HG03442 (cell line): ENCODE data around the gene TCL1A.

ENCODE experiments used
- ATAC-seq: cut with Tn5 transposase; IDR thresholded peaks from one replicate; pipeline ENCODE4 v1.9.1; 2021; ENCODE audit warnings: mild to moderate bottlenecking, moderate library complexity; ENCODE audit not compliant: unreplicated experiment

Gene TCL1A

GRCh38 chr14:95707327-95707726 lies 6.6 kb downstream of the TCL1A start:
- ATAC-seq = no peak

DNA sequence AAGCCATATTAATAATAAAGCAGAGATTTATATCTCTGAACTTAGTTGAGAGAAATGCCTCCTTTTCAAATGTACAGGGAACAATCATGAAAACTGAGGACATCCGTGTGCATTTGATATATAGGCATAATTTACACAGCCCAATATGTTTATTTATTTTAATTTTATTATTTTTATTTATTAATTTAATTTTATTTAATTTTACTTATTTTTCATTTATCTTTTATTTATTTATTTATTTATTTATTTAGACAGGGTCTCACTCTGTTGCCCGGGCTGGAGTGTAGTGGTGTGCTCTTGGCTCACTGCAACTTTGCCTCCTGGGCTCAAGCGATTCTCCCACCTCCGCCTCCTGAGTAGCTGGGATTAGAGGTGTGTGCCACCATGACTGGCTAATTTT lies 8.4 kb downstream of the TCL1A start:
- ATAC-seq = no peak

- ATAC-seq = no peak
These were observed 10.1 kb downstream of the TCL1A start for GRCh38 chr14:95703805-95704204.

DNA sequence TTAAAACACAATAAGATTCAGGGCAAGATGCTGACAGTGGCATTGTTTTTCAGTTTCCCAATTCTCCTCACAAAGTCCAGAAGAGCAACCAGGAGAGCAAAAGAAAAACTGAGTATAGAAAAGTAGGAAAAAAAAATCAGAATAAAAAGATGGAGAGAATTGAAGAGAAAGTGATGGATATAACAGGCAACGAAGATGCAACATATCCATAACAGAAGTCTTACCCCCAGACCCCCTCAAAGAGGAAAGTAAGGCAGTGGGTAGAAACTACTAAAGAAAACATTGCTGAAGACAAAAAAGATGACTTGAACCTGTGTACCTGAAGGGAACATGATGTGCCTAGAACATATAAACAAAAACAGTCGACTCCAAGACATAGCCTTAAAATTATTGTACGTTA lies 10.6 kb downstream of the TCL1A start:
- no peak for ATAC-seq

- no peak for ATAC-seq
These were observed 12.1 kb downstream of the TCL1A start for GRCh38 chr14:95701846-95702221.

- ATAC-seq = no peak
These were observed 13.5 kb downstream of the TCL1A start for GRCh38 chr14:95700221-95700976.

GRCh38 chr14:95699412-95699811 lies 14.5 kb downstream of the TCL1A start:
- peak; percentile 60 for ATAC-seq

- no peak for ATAC-seq
These were observed 15.6 kb downstream of the TCL1A start for GRCh38 chr14:95698287-95698686.

DNA sequence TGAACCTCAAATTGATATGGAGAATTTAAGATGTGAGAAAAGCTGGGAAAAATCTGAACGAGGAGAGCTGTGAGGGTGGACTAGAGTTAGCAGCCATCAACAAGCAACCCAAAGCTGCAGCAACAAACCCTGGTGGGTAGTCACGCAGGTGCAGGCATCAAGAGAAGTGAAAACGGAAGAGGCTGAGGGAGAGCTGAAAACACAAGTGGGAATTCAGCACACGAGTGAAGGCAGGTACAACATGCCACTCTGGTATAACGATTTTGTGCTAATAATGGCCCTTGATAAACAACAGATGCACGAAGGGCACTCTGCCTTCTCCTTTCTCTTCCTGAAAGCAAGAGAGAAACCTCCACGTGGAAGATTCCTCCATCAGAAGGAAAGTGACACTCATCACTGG lies 16.2 kb downstream of the TCL1A start:
- peak; percentile 39 for ATAC-seq

DNA sequence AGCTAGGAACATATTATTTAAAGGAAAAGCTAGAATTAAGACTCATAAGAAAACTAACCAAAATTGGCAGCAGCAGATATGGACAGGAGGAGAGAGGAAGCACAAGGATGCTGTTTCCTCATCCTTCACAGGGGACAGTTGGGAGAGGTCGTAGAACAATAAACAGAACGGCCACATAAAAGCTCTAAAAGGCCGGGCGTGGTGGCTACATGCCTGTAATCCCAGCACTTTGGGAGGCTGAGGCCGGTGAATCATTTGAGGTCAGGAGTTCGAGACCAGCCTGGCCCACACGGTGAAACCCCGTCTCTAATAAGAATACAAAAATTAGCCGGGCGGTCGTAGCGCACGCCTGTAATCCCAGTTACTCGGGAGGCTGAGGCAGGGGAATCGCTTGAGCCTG lies 17.2 kb downstream of the TCL1A start:
- no peak for ATAC-seq

DNA sequence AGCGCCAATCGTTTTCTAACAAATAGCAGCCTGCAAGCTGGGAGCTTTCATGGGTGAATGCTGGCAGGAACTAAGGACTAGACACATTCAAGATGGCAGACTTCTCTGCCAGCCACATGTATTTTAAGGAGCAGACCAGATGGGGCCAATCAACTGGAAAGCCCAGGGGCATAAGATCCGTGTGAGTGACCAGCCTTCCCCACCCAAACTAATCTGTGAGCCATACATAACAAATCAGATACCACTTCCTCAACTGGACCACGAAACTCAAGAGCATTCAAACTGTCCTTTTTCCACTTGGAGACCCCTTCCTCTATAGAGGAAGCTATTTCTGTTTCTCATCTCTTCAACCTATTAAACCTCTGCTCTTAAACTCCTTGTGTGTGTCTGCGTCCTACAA lies 18.0 kb downstream of the TCL1A start:
- no peak for ATAC-seq

GRCh38 chr14:95695051-95695450 lies 18.9 kb downstream of the TCL1A start:
- no peak for ATAC-seq

DNA sequence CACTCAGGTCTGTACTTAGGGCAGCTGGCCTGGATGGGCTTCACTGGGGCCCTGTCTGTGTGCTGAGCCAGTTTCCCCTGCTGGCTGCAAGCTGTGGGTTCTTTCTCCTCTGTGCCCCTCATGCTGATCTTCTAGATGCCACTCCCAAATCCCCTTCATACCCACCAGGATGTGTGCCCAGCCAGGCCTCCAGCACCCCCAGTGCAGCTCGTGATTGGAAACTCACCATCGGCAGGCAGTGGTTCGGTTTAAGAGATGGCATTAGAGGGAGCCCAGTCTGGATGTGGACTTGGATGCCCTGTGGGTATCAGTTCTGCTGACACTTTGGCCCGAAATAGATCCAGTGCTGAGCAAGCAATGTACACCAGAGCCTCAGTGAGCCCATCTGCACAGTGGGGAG lies 21.8 kb downstream of the TCL1A start:
- ATAC-seq = no peak

DNA sequence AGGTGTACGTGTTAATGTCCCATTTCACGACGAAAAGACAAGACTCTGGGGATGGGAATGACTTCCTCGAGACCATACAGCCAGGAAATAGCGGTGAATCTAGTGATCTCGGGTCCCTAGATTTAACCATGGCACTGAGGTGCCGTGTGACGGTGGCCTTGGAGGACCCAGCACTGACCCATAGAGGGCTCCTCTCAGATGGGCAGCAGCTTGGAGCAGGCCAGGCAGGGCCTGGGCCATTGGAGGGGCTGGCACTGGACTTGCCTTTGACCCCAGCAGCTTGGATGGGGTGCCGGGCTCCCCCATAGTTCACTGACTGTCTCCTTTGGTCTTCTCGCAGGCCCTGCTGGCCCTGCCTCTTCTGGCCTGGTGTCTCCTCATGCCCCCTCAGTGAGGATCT lies 22.3 kb downstream of the TCL1A start:
- ATAC-seq = no peak

- ATAC-seq = no peak
These were observed 23.1 kb downstream of the TCL1A start for GRCh38 chr14:95690815-95691214.

DNA sequence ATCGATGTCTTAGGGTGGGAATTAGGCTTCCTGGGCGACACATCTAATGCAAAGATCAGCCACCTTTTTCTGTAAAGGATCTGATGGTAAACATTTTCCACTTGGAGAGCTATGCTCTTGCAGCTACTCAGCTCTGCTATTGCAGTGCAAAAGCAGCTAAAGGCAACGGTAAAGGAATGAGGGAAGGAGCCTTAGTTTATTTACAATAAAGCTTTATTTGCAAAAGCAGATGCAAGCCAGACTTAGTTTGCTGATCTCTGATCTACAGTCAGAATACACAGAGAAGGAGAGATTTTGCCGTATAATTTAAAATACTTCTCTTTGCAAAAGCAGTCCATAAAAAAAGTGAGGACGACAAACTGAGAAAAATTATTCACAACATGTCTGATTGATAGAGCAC lies 24.5 kb downstream of the TCL1A start:
- no peak for ATAC-seq

- no peak for ATAC-seq
These were observed 27.0 kb downstream of the TCL1A start for GRCh38 chr14:95686935-95687334.

DNA sequence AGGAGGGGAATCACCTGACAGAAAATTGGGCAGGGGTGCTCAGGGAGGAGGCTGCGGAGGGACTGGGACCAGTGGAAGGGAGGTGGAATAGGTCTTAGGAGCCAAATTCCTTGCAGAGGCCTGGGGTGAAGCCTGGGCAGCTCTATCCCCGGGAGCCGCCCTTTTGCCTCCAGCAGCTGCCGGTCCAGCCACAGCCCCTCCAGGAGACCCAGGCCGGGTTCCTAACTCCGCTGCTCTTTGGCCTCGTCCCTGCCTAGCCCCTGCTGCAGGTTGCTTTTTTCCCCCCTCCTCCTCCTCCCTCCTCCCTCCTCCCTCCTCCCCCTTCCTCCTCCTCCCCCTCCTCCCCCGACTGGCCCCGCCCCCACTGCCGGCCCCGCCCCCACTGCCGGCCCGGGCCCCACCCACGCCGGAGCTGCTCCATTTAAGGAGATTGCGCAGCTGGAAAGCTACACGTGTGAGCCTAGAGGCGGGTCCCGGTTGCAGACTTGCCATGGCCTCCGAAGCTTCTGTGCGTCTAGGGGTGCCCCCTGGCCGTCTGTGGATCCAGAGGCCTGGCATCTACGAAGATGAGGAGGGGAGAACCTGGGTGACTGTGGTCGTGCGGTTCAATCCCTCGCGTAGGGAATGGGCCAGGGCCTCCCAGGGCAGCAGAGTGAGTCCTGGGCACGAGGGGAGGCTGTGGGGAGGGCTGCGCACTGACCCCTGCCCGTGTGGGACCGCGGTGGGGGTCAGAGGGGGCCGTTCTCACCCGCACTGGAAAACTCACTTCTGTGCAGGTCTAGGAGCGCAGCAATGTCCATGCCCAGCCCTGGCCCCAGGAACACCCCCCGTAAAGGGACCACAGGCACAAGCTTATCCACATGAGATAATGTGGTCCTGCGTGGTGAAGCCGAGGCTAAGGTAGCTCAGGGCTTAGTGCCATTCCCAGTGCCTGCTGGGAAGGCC lies 27.7 kb downstream of the TCL1A start, which contains the start of gene TCL1B:
Gene TCL1B (plus strand): TSS at position 449 of the 945 bp plus-strand sequence. CDS start 42 bp downstream, at position 491.
- ATAC-seq = no peak

DNA sequence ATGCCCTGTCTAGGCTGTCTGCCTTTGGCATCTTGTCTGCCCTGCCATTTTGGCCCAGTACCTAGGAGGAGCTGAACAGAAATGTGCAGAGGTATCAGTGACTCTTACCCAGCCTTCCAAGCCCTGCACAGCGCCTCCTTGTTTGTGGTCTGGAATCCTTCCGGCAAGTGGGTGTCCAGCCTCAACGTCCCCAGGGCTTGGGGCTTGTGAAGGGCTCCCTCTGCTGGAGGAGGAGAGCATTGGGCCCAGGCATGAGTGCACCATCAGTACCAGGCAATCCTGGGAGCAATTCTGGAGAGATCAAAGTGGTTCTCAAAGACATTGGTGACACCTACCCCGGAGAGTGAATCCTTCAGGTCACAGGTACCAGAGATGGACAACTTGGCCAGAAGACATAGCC lies 30.1 kb downstream of the TCL1A start:
- ATAC-seq = no peak

DNA sequence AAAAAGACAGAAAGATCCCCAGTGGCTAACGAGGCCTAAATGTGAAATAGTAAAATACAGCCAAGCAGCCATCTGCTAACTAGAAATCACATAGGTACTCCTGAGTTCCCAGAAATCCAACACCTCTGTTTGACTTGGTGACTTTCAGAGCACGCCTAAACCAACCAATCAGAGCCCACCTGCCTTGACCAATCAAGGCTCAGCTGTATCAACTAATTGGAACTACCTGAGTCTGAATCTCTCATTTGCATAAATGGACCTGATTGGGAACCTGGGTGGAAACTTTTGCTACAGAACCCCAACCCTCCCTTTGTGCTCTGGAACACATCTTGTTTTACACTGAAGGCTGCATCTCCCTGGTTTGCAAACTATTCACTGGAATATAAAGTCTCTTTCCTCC lies 32.8 kb downstream of the TCL1A start:
- ATAC-seq = no peak

DNA sequence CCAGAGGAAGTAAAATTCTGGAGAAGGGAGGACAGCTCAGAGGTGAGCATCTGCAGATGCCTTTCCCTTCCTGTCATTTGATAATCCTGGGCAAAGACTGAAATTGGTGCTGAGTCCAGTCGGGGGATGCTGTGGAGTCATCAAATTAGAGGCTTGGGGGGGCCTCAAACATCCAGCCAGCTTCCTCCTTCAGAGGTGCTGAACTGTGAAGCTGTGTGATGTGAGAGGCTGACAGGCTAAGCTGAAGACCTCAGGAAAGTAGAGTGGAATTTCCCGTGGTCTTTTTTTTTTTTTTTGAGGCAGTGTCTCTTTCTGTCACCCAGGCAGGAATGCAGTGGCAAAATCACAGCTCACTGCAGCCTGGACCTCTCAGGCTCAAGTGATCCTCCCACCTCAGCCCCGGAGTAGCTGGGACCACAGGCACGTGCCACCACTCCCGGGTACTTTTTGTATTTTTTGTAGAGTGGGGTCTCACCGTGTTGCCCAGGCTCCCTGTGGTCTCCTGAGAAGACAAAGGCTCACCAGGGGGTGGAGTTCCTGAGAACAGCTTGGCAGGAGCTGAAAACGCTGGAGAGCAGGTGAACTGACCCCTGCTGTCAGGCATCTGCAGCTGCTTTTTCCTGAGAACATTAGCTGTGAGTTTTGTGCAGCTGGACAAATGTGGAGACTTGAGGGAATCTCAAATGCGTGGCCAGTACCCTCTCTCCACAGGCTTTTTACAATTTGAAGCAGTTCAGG lies 33.8 kb downstream of the TCL1A start:
- no peak for ATAC-seq
